K562 (cell line): ENCODE data around the gene SIX3. TPM values are rescaled to one million over a fixed set of nuclear protein-coding genes. Genes with fewer than 3 reads are reported as not detected.

ENCODE experiments used
- ATAC-seq: fragments of 200-7000 bp; cut with Tn5 transposase; 3 replicates; pipeline ENCODE4 v1.9.1; 2020; ENCODE audit warnings: moderate library complexity
- BruUV-seq: library from RNA; stranded (reverse); fragments of 400-500 nt; replicated peaks from 2 replicates; lab custom pipeline; 2021; lab: Mats Ljungman, UMichigan
- CTCF ChIA-PET: fragments of 300-600 bp; formaldehyde crosslinking; extraction: SDS; loops from one replicate; lab custom pipeline; 2021; ENCODE audit warnings: low intra/inter-chr PET ratio; lab: Yijun Ruan, JAX
- POLR2A ChIA-PET: fragments of 300-600, 350-650 bp; sonication (Branson Sonifier 250); formaldehyde crosslinking; extraction: SDS; loops from one replicate; lab custom pipeline; 2021; ENCODE audit warnings: antibody characterized with exemption, inconsistent platforms; lab: Yijun Ruan, JAX
- DNase-seq, 4 experiments: peaks; one replicate each; pipeline versions ENCODE4 v3.0.0 to v3.0.0-alpha.2; 2011 to 2018; ENCODE audit warnings: low spot score in 3 of 4, mixed read lengths in 3 of 4; ENCODE audit errors: extremely low read depth in 1 of 4
- FAIRE-seq: peaks from 2 replicates; lab custom pipeline; 2011; peaks lifted over from hg19 to GRCh38; lab: Jason Lieb, UNC
- H2AFZ ChIP-seq: 2 replicates; pipeline ENCODE4 v1.6.0; 2011; ENCODE audit warnings: low read depth, low read length, control low read depth, inconsistent platforms
- H3K27ac ChIP-seq: fragments of 200-600 bp; 3 replicates; pipeline ENCODE4 v1.8.0; 2011; ENCODE audit warnings: low read depth, mild to moderate bottlenecking, control low read depth, inconsistent platforms, low read length, moderate library complexity, mixed read lengths; ENCODE audit errors: extremely low read depth
- H3K27me3 ChIP-seq, 2 experiments: fragments of 300-600 bp in 1 of 2; 2 replicates in 1 of 2; 3 replicates in 1 of 2; pipeline versions ENCODE4 v1.6.0 to v1.8.0; 2011; ENCODE audit warnings: inconsistent platforms in 2 of 2, low read length in 2 of 2, mild to moderate bottlenecking in 1 of 2, mixed read lengths in 1 of 2, moderate library complexity in 1 of 2; ENCODE audit not compliant: control insufficient read depth in 2 of 2, insufficient read depth in 2 of 2
- H3K36me3 ChIP-seq: fragments of 300-600 bp; 3 replicates; pipeline ENCODE4 v1.8.0; 2011; ENCODE audit warnings: mild to moderate bottlenecking, low read length, inconsistent platforms; ENCODE audit not compliant: control insufficient read depth, insufficient read depth
- H3K4me1 ChIP-seq, 2 experiments: fragments of 200-600 bp in 1 of 2; replicated peaks in 1 of 2; 2 replicates in 1 of 2; 3 replicates in 1 of 2; pipeline versions ENCODE4 v1.5.1 to v1.8.0; 2011; ENCODE audit warnings: inconsistent platforms in 2 of 2, low read length in 2 of 2, mild to moderate bottlenecking in 1 of 2, mixed read lengths in 1 of 2, moderate library complexity in 1 of 2; ENCODE audit not compliant: control insufficient read depth in 2 of 2, insufficient read depth in 2 of 2
- H3K4me2 ChIP-seq: 2 replicates; pipeline ENCODE4 v1.6.1; 2011; ENCODE audit warnings: low read length, control low read depth, inconsistent platforms, mixed read lengths; ENCODE audit not compliant: insufficient read depth
- H3K4me3 ChIP-seq: fragments of 200-600 bp; sonication (generic), shearing (Covaris generic); 2 replicates; pipeline ENCODE4 v1.5.1; 2016; ENCODE audit warnings: control low read depth, inconsistent platforms
- H3K79me2 ChIP-seq: fragments of 200-600 bp; 3 replicates; pipeline ENCODE4 v1.8.0; 2011; ENCODE audit warnings: low read length, inconsistent platforms; ENCODE audit not compliant: control insufficient read depth, insufficient read depth
- H3K9ac ChIP-seq, 2 experiments: 2 replicates each; pipeline versions ENCODE4 v1.6.0 to v1.6.1; 2011; ENCODE audit warnings: low read depth in 2 of 2, low read length in 2 of 2, control low read depth in 1 of 2, inconsistent platforms in 1 of 2, mild to moderate bottlenecking in 1 of 2, mixed read lengths in 1 of 2; ENCODE audit not compliant: insufficient read depth in 1 of 2
- H3K9me1 ChIP-seq: one replicate; pipeline ENCODE4 v1.6.0; 2011; ENCODE audit warnings: inconsistent platforms, mild to moderate bottlenecking, low read length, moderate library complexity; ENCODE audit not compliant: control insufficient read depth, insufficient read depth
- H3K9me3 ChIP-seq: replicated peaks from 2 replicates; pipeline ENCODE4 v1.5.1; 2011; ENCODE audit warnings: low read depth, low read length, inconsistent platforms; ENCODE audit not compliant: control insufficient read depth, insufficient read depth
- H4K20me1 ChIP-seq: replicated peaks from 2 replicates; pipeline ENCODE4 v1.6.1; 2011; ENCODE audit warnings: low read length, inconsistent platforms, mixed read lengths; ENCODE audit not compliant: control insufficient read depth, insufficient read depth
- GTF2E2 ChIP-seq: fragments of 200-800 bp; sonication (Bioruptor generic); IDR thresholded peaks from 2 replicates; pipeline ENCODE4 v1.6.1; 2016; ENCODE audit warnings: missing genetic modification characterization, missing compliant biosample characterization
- HNRNPL ChIP-seq: fragments of 200-400 bp; formaldehyde crosslinking; IDR thresholded peaks from 2 replicates; pipeline ENCODE4 v1.6.1; 2017; ENCODE audit warnings: low read depth, mild to moderate bottlenecking, low read length
- MXI1 ChIP-seq: IDR thresholded peaks from 2 replicates; pipeline ENCODE4 v1.6.1; 2011; ENCODE audit warnings: low read depth, mild to moderate bottlenecking, improper control_type of control experiment, low read length
- NR2C1 ChIP-seq, 2 experiments: fragments of 450-650 bp; IDR thresholded peaks; 2 replicates each; pipeline ENCODE4 v1.6.1; 2017; ENCODE audit warnings: mild to moderate bottlenecking in 2 of 2, antibody characterized with exemption in 1 of 2, inconsistent platforms in 1 of 2, missing compliant biosample characterization in 1 of 2, missing genetic modification characterization in 1 of 2
- PHB ChIP-seq: fragments of 250-450 bp; sonication (Bioruptor Pico); IDR thresholded peaks from 2 replicates; pipeline ENCODE4 v1.5.0; 2021
- RB1 ChIP-seq: fragments of 450-650 bp; IDR thresholded peaks from 2 replicates; pipeline ENCODE4 v1.6.1; 2017; ENCODE audit warnings: low read depth, mild to moderate bottlenecking
- SMARCC2 ChIP-seq: fragments of 450-650 bp; IDR thresholded peaks from 2 replicates; pipeline ENCODE4 v1.6.1; 2017; ENCODE audit warnings: antibody characterized with exemption, moderate library complexity, mild to moderate bottlenecking, low read depth
- STAT5A ChIP-seq: IDR thresholded peaks from 2 replicates; pipeline ENCODE4 v1.6.1; 2012; ENCODE audit warnings: low read length, inconsistent platforms, borderline replicate concordance
- ZNF280B ChIP-seq: fragments of 250-450 bp; sonication (Bioruptor Pico); IDR thresholded peaks from 2 replicates; pipeline ENCODE4 v1.5.1; 2021; ENCODE audit warnings: mild to moderate bottlenecking
- ZNF354B ChIP-seq: fragments of 250-450 bp; sonication (Bioruptor Pico); IDR thresholded peaks from 2 replicates; pipeline ENCODE4 v1.4.0; 2020
- ZNF431 ChIP-seq: sonication (generic); formaldehyde crosslinking; IDR thresholded peaks from 2 replicates; pipeline ENCODE4 v1.8.0; 2022; ENCODE audit warnings: mild to moderate bottlenecking, missing genetic modification reagents
- WGBS: fragments of 100-300 bp; shearing (Covaris generic); methylation state at CpG from one replicate; pipeline ENCODE4 v1.1.6; 2016; ENCODE audit warnings: low coverage, mixed read lengths; ENCODE audit not compliant: insufficient coverage; ENCODE audit errors: missing lambda C conversion rate; 5-methylcytosine and 5-hydroxymethylcytosine counted together
- in situ Hi-C: fragments of 300-500 bp; cut with MboI; formaldehyde crosslinking; loops from 4 replicates; pipeline ENCODE4 v1.15.0; 2018; ENCODE audit warnings: inconsistent platforms, mixed read lengths
- intact Hi-C: fragments of 100-400 bp; cut with micrococcal nuclease; formaldehyde crosslinking; loops from 2 replicates; pipeline ENCODE4 v1.14.2; 2022
- polyA plus RNA-seq, 8 experiments: library from polyadenylated mRNA; depleted of rRNA in 4 of 8; stranded (reverse) in 5 of 8; unstranded in 3 of 8; fragments of >200 nt; fragmentation: Nextera tagmentation in 2 of 8; fragmentation: Illumina TruSeq in 1 of 8; extraction: Ambion mirVana in 2 of 8; extraction: Trizol in 1 of 8; gene quantifications; 2 replicates each; pipeline versions ENCODE4 v1.2.1 to v1.2.3, GENCODE V29; 2011 to 2014; ENCODE audit warnings: inconsistent platforms in 1 of 8, missing spikeins in 1 of 8
- total RNA-seq, 7 experiments: library from RNA; depleted of rRNA in 6 of 7; stranded (reverse); fragments of >200 nt in 6 of 7; fragmentation: Illumina TruSeq in 2 of 7; extraction: Trizol in 2 of 7; gene quantifications; 2 replicates each; pipeline versions ENCODE4 v1.2.1 to v1.2.3, GENCODE V29; 2011 to 2021; ENCODE audit warnings: low replicate concordance in 1 of 7
- TF ChIP-seq, protein P1 (sequence below): fragments of 450-650 bp; formaldehyde crosslinking; IDR thresholded peaks from 2 replicates; pipeline ENCODE4 v1.4.0; 2022; ENCODE audit warnings: missing genetic modification characterization
- TF ChIP-seq, protein P2 (sequence below): fragments of 250-450 bp; sonication (Bioruptor Pico); IDR thresholded peaks from 2 replicates; pipeline ENCODE4 v1.4.0; 2020; ENCODE audit warnings: mild to moderate bottlenecking
- TF ChIP-seq, protein P3 (sequence below): fragments of 450-650 bp; IDR thresholded peaks from 2 replicates; pipeline ENCODE4 v1.6.1; 2016; ENCODE audit warnings: antibody characterized with exemption
- TF ChIP-seq, protein P4 (sequence below): fragments of 450-650 bp; IDR thresholded peaks from 2 replicates; pipeline ENCODE4 v1.6.1; 2014; ENCODE audit warnings: low read depth, mild to moderate bottlenecking, moderate library complexity, borderline replicate concordance

SIX3 gene
- total and polyA plus RNA-seq, 9 of the 15 experiments (the other 6 are each of a cell fraction or from before 2014, with no cell fraction given), result not detected

DNA sequence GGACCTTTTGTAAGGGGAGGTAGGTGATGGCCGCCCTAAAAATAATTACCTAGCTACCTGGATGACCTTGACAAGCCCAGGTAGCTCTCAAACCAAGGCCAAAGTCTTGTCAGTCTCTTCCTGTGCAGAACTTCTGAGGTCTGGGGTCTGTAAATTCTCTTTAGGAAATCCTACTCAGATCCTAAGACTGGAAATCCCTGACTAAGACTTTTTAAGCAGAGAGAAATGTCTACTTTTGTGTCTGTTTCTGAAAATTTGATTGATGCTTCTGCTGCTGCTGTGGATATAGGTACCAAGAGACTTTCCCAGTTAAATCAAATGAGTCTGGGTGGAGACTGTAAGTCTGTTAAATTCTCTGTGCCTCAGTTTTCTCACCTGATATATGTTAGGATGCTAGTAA lies 36.9 kb upstream of the SIX3 start (continued):
- TF ChIP-seq, protein P1, sequence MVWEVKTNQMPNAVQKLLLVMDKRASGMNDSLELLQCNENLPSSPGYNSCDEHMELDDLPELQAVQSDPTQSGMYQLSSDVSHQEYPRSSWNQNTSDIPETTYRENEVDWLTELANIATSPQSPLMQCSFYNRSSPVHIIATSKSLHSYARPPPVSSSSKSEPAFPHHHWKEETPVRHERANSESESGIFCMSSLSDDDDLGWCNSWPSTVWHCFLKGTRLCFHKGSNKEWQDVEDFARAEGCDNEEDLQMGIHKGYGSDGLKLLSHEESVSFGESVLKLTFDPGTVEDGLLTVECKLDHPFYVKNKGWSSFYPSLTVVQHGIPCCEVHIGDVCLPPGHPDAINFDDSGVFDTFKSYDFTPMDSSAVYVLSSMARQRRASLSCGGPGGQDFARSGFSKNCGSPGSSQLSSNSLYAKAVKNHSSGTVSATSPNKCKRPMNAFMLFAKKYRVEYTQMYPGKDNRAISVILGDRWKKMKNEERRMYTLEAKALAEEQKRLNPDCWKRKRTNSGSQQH (CRISPR knock-in tag), result no peak
- TF ChIP-seq MXI1 (no peak), ZNF431 (CRISPR knock-in tag) (no peak), SMARCC2 (no peak)
- TF ChIP-seq, protein P2, sequence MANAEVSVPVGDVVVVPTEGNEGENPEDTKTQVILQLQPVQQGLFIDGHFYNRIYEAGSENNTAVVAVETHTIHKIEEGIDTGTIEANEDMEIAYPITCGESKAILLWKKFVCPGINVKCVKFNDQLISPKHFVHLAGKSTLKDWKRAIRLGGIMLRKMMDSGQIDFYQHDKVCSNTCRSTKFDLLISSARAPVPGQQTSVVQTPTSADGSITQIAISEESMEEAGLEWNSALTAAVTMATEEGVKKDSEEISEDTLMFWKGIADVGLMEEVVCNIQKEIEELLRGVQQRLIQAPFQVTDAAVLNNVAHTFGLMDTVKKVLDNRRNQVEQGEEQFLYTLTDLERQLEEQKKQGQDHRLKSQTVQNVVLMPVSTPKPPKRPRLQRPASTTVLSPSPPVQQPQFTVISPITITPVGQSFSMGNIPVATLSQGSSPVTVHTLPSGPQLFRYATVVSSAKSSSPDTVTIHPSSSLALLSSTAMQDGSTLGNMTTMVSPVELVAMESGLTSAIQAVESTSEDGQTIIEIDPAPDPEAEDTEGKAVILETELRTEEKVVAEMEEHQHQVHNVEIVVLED (CRISPR knock-in tag), result no peak
- TF ChIP-seq, all 486 proteins: peak for 0

DNA sequence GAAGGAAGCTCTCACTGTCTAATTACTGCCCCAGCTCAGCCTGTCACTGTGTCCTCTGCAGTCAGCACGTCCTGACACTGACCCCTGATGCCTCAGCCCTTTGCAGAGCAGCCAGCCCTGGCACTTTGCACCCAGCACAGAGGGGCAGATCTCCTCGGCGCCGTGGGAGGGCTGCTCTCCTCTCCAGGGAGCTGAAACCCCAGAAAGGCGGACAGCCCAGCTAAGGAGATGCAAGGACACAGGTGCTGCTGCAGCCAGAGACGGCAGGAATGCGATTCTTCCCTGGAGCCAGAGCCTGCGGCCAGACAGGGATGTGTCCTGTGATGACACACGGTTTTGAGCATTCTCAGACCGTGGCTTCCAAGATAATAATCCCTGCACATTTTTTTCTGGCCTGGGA lies 34.5 kb upstream of the SIX3 start:
- Histone ChIP-seq H3K9ac (no peak overlapping the region), H3K9me3 (no peaks in the 10 kb centered on the region), H4K20me1 (no peaks in the 10 kb centered on the region), H3K27me3 (no peaks in the 10 kb centered on the region; a peak in 2 of 5 replicates), H3K36me3 (no peaks in the 10 kb centered on the region), H2AFZ (no peak overlapping the region), H3K4me1 (no peaks in the 10 kb centered on the region), H3K27ac (no peak overlapping the region), H3K9me1 (no peaks in the 10 kb centered on the region), H3K79me2 (no peaks in the 10 kb centered on the region), H3K4me2 (no peak overlapping the region), H3K4me3 (no peak overlapping the region)
- FAIRE-seq (no peak), ATAC-seq (no peak), DNase-seq (no peak)
- CTCF ChIA-PET, result no interaction called here
- BruUV-seq, result no TSS peak
- in situ Hi-C loops, result no loop called here
- WGBS, result 0% methylated on average over 7 of the region's 10 CpGs
- POLR2A ChIA-PET, result no interaction called here
- intact Hi-C loops, result no loop called here
- no peak for TF ChIP-seq HNRNPL
- no peak for TF ChIP-seq GTF2E2 (tag)
- TF ChIP-seq, protein P3, sequence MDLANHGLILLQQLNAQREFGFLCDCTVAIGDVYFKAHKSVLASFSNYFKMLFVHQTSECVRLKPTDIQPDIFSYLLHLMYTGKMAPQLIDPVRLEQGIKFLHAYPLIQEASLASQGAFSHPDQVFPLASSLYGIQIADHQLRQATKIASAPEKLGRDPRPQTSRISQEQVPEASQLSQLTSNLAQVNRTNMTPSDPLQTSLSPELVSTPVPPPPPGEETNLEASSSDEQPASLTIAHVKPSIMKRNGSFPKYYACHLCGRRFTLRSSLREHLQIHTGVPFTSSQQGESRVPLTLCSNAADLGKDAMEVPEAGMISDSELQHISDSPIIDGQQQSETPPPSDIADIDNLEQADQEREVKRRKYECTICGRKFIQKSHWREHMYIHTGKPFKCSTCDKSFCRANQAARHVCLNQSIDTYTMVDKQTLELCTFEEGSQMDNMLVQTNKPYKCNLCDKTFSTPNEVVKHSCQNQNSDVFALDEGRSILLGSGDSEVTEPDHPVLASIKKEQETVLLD, result no peak
- TF ChIP-seq RB1, result no peak
- TF ChIP-seq ZNF354B (CRISPR knock-in tag), result no peak
- no peak for TF ChIP-seq PHB
- no peak for TF ChIP-seq STAT5A
- TF ChIP-seq, protein P4, sequence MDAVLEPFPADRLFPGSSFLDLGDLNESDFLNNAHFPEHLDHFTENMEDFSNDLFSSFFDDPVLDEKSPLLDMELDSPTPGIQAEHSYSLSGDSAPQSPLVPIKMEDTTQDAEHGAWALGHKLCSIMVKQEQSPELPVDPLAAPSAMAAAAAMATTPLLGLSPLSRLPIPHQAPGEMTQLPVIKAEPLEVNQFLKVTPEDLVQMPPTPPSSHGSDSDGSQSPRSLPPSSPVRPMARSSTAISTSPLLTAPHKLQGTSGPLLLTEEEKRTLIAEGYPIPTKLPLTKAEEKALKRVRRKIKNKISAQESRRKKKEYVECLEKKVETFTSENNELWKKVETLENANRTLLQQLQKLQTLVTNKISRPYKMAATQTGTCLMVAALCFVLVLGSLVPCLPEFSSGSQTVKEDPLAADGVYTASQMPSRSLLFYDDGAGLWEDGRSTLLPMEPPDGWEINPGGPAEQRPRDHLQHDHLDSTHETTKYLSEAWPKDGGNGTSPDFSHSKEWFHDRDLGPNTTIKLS, result no peak
- TF ChIP-seq NR2C1 (IDR thresholded peaks at IDR 0.05), result no peak
- TF ChIP-seq NR2C1 (tag; IDR thresholded peaks at IDR 0.05), result no peak
- no peak for TF ChIP-seq ZNF280B (CRISPR knock-in tag)
